ENCODE measurements around the gene F10. TPM values are rescaled to one million over a fixed set of nuclear protein-coding genes. Genes with fewer than 3 reads are reported as not detected.
"Not testable (repeated sequence)": the region's sequence is repeated elsewhere in the genome, so short reads cannot be mapped to it uniquely, and the experiment has no call there.

F10 gene
- polyA plus RNA-seq, 10 donors = 10.8 to 30.6 (median 19.8) TPM

GRCh38 chr13:113097651-113098050, 24.9 kb upstream of the F10 start:
- DNase-seq = no peak

DNA sequence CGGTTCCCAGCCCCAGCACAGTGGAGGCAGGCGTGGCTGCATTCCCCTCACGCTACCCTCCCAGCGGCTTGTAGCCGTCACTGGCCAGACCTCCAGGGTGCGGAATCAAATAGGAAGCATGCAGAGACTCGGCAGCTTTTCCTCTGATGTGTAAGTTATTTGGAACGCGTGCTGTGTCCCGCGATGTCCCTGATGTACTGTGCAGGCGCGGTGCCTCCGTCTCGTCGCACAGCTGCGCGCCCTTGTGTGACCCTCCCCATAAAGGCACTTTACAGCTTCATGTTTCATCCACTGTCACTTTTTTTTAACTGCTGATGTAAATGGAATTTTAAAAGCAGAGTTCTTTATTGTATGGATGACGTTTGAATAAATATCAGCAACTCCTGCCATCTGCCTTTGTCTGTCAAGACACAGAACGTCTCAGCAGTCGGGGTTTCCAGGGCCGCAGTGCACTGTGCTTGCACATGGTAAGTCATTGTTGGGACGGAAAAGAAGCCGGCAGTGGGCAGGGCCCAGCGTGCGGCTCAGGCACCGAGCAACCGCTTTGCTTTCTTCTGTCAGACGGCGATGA, 24.4 kb upstream of the F10 start:
- peak; percentile 69 to 89 (median 84) for DNase-seq

DNA sequence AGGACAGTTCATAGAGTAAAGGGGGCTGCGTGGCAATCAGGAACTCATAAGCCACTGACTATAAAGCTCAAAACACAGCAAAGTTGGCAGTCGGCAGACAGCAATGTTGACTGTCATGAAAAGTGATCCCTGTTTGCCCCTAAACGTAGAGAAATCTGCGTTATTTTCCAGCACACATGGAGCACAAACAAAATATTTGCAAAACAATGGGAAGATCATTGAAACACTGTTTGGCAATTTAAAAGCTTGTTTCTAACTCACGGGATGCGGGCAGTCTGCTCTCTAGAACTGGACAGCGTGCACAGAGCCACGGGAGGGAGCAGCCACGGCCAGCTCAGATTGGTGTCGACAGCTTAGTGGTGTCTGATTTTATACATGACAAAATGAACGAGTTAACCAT, 23.5 kb upstream of the F10 start:
- DNase-seq = no peak

- DNase-seq = not testable (repeated sequence)
Observed at GRCh38 chr13:113102302-113102701, 20.3 kb upstream of the F10 start.

- no peak for DNase-seq
Observed at GRCh38 chr13:113102727-113103126, 19.9 kb upstream of the F10 start.

DNA sequence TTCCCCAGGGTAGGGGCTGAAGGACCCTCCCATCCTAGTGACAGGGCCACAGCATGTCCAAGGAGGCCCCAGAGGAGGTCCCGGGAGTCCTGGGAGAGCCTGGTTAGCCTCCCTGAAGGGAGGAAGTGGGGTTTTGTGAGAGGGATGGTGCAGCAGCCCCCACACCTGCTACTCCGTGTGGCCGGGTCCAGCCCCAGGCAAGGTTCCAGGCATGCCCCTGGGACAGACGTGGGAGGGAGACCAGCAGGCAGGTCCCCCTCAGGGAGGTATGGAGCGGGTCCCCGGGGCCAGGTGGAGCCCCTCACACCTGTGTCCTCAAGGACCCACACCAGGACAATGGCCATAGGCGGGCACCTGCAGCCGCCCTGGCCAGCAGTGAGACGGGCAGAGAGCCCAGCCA, 19.0 kb upstream of the F10 start:
- DNase-seq = no peak

GRCh38 chr13:113105032-113105920, 17.3 kb upstream of the F10 start, which contains the start of gene F7:
Gene F7, plus strand, starts transcription at chr13:113105791. Its CDS starts 51 bp downstream, at chr13:113105842.
- no peak for DNase-seq

- peak in 1 of 3 donors; percentile 33 for DNase-seq
Observed at GRCh38 chr13:113105921-113106452, 16.6 kb upstream of the F10 start.

GRCh38 chr13:113106711-113107351, 15.8 kb upstream of the F10 start:
- peak in 1 of 3 donors; percentile 73 for DNase-seq

- DNase-seq = not testable (repeated sequence)
Observed at GRCh38 chr13:113108521-113108920, 14.1 kb upstream of the F10 start.

- peak in 1 of 3 donors; percentile 78 for DNase-seq
Observed at GRCh38 chr13:113109151-113110047, 13.2 kb upstream of the F10 start.

DNA sequence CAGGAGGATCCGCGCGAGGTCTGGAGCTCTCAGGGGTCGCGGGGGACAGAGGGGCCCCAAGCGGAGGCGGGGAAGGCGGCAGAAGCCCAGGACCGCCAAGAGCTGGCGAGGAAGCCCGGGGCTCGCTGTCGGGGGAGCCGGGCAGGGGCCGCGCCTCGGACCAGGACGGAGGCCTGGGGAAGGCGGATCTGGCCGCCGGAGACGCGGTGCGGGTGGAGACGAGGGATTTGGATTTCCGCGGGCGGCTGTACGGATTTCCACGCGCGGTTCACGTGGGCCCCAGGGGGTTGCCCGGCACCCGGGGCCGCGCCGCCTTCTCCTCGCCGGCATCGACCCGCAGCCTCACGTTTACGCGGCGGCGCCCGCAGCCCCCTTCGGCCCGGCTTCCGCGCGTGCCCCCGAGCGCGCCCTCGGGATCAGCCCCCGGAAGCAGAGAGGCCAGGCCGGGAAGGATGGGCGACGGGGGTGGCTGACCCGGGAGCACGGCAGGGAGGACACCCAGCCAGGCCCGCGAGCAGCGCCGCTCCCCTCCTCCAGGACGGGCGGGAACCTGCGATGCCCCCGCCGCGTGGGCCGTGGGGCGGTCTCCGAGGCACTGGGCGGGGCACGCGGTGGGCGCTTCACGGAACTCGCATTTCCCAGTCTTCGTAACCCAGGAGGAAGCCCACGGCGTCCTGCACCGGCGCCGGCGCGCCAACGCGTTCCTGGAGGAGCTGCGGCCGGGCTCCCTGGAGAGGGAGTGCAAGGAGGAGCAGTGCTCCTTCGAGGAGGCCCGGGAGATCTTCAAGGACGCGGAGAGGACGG, 12.3 kb upstream of the F10 start:
- peak in 1 of 3 donors; percentile 76 for DNase-seq

- DNase-seq = peak in 1 of 3 donors; percentile 57
Observed at GRCh38 chr13:113110852-113111315, 11.7 kb upstream of the F10 start.

- DNase-seq = not testable (repeated sequence)
Observed at GRCh38 chr13:113111821-113112220, 10.8 kb upstream of the F10 start.

GRCh38 chr13:113112475-113112874, 10.1 kb upstream of the F10 start:
- DNase-seq = not testable (repeated sequence)

DNA sequence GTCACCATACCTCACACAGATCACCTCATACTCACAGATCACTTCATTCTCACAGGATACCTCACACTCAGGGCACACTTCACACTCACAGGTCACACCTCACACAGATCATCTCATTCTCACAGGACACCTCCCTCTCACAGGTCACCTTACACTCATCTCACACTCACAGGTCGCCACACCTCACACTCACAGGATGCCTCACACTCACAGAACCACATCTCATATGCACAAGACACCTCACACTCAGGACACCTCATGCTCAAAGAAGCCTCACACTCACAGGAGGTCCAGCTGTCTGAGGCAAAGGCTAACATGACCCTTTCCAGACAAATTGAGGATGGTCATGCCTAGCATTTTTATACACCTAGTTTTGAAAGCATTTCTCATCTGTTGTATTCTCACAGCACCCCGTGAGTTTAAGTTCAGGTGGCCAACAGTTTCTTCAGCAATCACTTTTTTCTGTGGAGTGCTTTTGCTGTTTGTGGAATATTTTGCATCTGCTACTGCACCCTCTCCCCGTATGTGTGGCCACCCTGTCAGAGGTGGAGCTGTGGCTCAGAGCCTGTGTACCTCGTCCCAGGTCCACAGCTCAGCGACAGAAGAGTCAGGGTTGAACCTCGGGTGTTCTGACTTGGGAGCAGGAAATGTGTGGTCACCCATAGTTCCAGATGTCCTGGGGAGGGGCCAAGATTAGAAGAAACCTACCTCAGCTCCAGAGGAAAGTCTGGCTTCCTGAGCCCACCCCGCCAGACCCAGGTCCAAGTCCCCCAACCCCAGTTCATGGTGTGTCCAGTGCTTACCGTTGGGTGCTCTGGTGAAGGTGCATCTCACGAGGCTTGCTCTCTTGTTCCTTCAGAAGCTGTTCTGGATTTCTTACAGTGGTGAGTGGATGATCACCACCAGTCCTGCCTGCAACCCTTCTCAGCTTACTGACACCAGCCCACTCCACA, 9.4 kb upstream of the F10 start:
- DNase-seq = no peak

DNA sequence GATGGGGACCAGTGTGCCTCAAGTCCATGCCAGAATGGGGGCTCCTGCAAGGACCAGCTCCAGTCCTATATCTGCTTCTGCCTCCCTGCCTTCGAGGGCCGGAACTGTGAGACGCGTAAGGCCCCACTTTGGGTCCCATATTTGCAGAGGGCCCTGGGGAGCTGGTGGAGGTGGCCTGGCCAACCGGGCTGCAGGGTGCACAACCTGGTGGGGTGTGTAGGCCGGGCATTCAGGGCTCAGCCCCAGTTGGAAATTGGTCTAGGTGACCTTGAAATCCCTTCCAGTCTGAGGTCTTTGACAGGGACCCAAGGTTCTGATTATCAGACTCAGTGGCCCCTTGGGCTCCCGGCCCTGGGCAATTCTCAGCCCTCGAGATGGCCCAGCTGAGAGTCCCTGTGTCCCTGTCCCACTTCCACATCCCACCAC, 8.7 kb upstream of the F10 start:
- no peak for DNase-seq

- DNase-seq = no peak
Observed at GRCh38 chr13:113114511-113115362, 7.9 kb upstream of the F10 start.
